Skin of body (tissue), 2 donors: ENCODE measurements around the gene KRTAP5-3. TPM values are rescaled to one million over a fixed set of nuclear protein-coding genes. Genes with fewer than 3 reads are reported as not detected.
A peak's percentile ranks its signal among the peaks of the same experiment; 100 is the strongest.

Experiments used
- DNase-seq: peaks from one replicate; lab custom pipeline; 2025; lab: John Stamatoyannopoulos, UW
- total RNA-seq: library from RNA; depleted of rRNA; stranded (reverse); fragments of >200 nt; gene quantifications from one replicate; pipeline ENCODE4 v1.2.3, GENCODE V29; 2014

Gene KRTAP5-3
- total RNA-seq, 1 donor from 2014 or later: 1.3 TPM

- DNase-seq: no peak
Measured at GRCh38 chr11:1565173-1565903, 42.9 kb downstream of the KRTAP5-3 start.

- DNase-seq: peak; percentile 34
Measured at GRCh38 chr11:1564535-1565172, 43.6 kb downstream of the KRTAP5-3 start.

- no peak for DNase-seq
Measured at GRCh38 chr11:1563697-1564534, 44.3 kb downstream of the KRTAP5-3 start.

- DNase-seq: no peak
Measured at GRCh38 chr11:1563149-1563638, 45.1 kb downstream of the KRTAP5-3 start.

- no peak for DNase-seq
Measured at GRCh38 chr11:1562469-1563148, 45.7 kb downstream of the KRTAP5-3 start.

- no peak for DNase-seq
Measured at GRCh38 chr11:1561955-1562354, 46.3 kb downstream of the KRTAP5-3 start.

GRCh38 chr11:1561266-1561665 is 47.0 kb downstream of the KRTAP5-3 start:
- DNase-seq: no peak

GRCh38 chr11:1560649-1561251 is 47.5 kb downstream of the KRTAP5-3 start:
- no peak for DNase-seq

- no peak for DNase-seq
Measured at GRCh38 chr11:1560002-1560648, 48.1 kb downstream of the KRTAP5-3 start.

GRCh38 chr11:1559111-1559951 is 48.9 kb downstream of the KRTAP5-3 start:
- DNase-seq: peak; percentile 14

GRCh38 chr11:1558775-1559110 is 49.5 kb downstream of the KRTAP5-3 start:
- no peak for DNase-seq

- DNase-seq: peak; percentile 42
Measured at GRCh38 chr11:1557904-1558774, 50.1 kb downstream of the KRTAP5-3 start.

Other genes with a start within 250 kb of the KRTAP5-3 start
- gene BRSK2, start 218.5 kb downstream of the KRTAP5-3 start, total RNA-seq: 0.59 TPM
- 28.1 TPM for gene MOB2, start 121.7 kb downstream of the KRTAP5-3 start, total RNA-seq
- 1.8 TPM for gene DUSP8, start 36.2 kb downstream of the KRTAP5-3 start, total RNA-seq
- 0.30 TPM for gene KRTAP5-1, start 23.2 kb downstream of the KRTAP5-3 start, total RNA-seq
- gene KRTAP5-2, start 10.2 kb downstream of the KRTAP5-3 start, total RNA-seq: 3.1 TPM
- 0.79 TPM for gene KRTAP5-4, start 13.7 kb upstream of the KRTAP5-3 start, total RNA-seq
- gene KRTAP5-5, start 21.3 kb upstream of the KRTAP5-3 start, total RNA-seq: 1.5 TPM
- gene KRTAP5-6, start 88.7 kb upstream of the KRTAP5-3 start, total RNA-seq: not detected
- 0.99 TPM for gene IFITM10, start 142.1 kb upstream of the KRTAP5-3 start, total RNA-seq
- gene CTSD, start 155.5 kb upstream of the KRTAP5-3 start, total RNA-seq: 118 TPM
- gene SYT8, start 226.5 kb upstream of the KRTAP5-3 start, total RNA-seq: 6.7 TPM
- gene TNNI2, start 230.5 kb upstream of the KRTAP5-3 start, total RNA-seq: 322 TPM
- gene LSP1, start 244.6 kb upstream of the KRTAP5-3 start, total RNA-seq: 18.5 TPM